Ovary (tissue), 9 donors: Measurements from ENCODE around the gene MRAS. TPM values are rescaled to one million over a fixed set of nuclear protein-coding genes. Genes with fewer than 3 reads are reported as not detected.

Source experiments
- DNase-seq, 5 donors: peaks; one replicate each; pipeline ENCODE4 v3.0.0-alpha.2; 2019 to 2020
- H3K27ac ChIP-seq, 2 donors: fragments of 200-600 bp; one replicate each; pipeline versions ENCODE4 v1.5.1 to v1.8.0; 2019 to 2022
- H3K27me3 ChIP-seq: fragments of 200-600 bp; one replicate; pipeline ENCODE4 v1.8.0; 2022
- H3K36me3 ChIP-seq: fragments of 200-600 bp; sonication (generic); one replicate; pipeline ENCODE4 v1.5.1; 2019
- H3K4me1 ChIP-seq: one replicate; pipeline ENCODE4 v1.8.1; 2013; ENCODE audit warnings: mild to moderate bottlenecking, moderate library complexity; ENCODE audit not compliant: insufficient read depth
- H3K4me3 ChIP-seq: fragments of 200-600 bp; sonication (generic); one replicate; pipeline ENCODE4 v1.5.1; 2017
- H3K9me3 ChIP-seq, 2 donors: fragments of 200-600 bp in 1 of 2; sonication (generic) in 1 of 2; one replicate each; pipeline versions ENCODE4 v1.5.1 to v1.8.1; 2013 to 2019; ENCODE audit warnings: mild to moderate bottlenecking in 1 of 2, moderate library complexity in 1 of 2
- EP300 ChIP-seq: sonication (generic); formaldehyde crosslinking; IDR thresholded peaks from one replicate; pipeline ENCODE4 v1.6.1; 2017; ENCODE audit warnings: antibody characterized with exemption
- POLR2A ChIP-seq: fragments of 450-650 bp; IDR thresholded peaks from one replicate; pipeline ENCODE4 v1.6.1; 2017; ENCODE audit warnings: antibody characterized with exemption, mild to moderate bottlenecking, moderate library complexity
- WGBS, 3 donors: extraction: QIAGEN DNeasy Blood & Tissue Kit in 1 of 3; methylation state at CpG; one replicate each; pipeline versions ENCODE4 v1.1.5 to v1.1.7; 2013 to 2017; 5-methylcytosine and 5-hydroxymethylcytosine counted together
- intact Hi-C, 4 donors: fragments of 100-400 bp; cut with DNase I; formaldehyde crosslinking; loops; one replicate each; pipeline versions ENCODE4 v1.11.0 to v1.15.1; 2022 to 2023
- polyA plus RNA-seq, 2 donors: library from polyadenylated mRNA; stranded (reverse); fragments of 200-250 nt in 1 of 2; fragments of 350-450 nt in 1 of 2; fragmentation: Illumina TruSeq in 1 of 2; extraction: RNeasy Lipid Tissue Mini Kit (QIAGEN cat#74804) in 1 of 2; gene quantifications; one replicate each; pipeline ENCODE4 v1.2.3, GENCODE V29; 2013 to 2014
- total RNA-seq, 7 donors: library from RNA; depleted of rRNA in 2 of 7; stranded (reverse); fragments of >200 nt in 2 of 7; fragmentation: NEBNext Ultra II Directional in 3 of 7; extraction: Animal tissue kit (Norgen Biotek cat#: 25700) in 3 of 7; gene quantifications; one replicate each; pipeline versions ENCODE4 v1.1.0 to v1.2.4, GENCODE V29; 2016 to 2023
- TF ChIP-seq, protein P1 (sequence below), 3 donors: fragments of 450-650 bp in 2 of 3; fragments of 200-600 bp in 1 of 3; IDR thresholded peaks; one replicate each; pipeline versions ENCODE4 v1.5.1 to v1.8.0; 2016 to 2022; ENCODE audit warnings: antibody characterized with exemption in 3 of 3, mild to moderate bottlenecking in 1 of 3
- donor health status: DM: no; HTN: no; CAD: no; lungs with moderate emphysema.
- donor health status: DM: no; HTN: no; CAD: no.
- donor health status: Bipolar disorder and iron deficiency.
- donor health status: DM: yes; HTN: yes; CAD: no.
- donor health status: DM: no; HTN: no; CAD: no.
- donor health status: DM: yes; HTN: yes; CAD: no.

Gene MRAS
- total and polyA plus RNA-seq, 9 donors: 35.9 to 148 (median 80.5) TPM

DNA sequence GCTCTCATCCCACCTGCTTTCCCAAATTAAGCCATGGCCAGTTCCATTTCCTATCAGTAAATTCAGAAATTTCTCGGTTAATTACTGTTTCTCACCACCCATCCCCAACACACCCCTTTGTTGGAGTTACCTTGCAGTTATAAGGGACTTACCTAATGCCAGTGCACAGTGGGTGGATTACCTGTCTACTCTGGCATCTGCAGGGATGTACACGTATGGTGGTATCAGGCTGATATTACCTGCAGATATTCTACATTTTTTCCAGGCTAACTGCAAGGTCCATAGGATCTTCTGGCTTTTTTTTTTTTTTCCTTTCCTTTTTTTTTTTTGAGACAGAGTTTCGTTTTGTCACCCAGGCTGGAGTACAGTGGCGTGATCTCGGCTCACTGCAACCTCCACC lies 7.9 kb upstream of the MRAS start:
- DNase-seq: no peak
- Histone ChIP-seq H3K4me1 (peaks cover 3% of the 10 kb centered on the region), H3K27ac (no peak overlapping the region), H3K4me3 (no peak overlapping the region), H3K36me3 (no peaks in the 10 kb centered on the region), H3K27me3 (no peaks in the 10 kb centered on the region), H3K9me3 (no peaks in the 10 kb centered on the region)
- WGBS, 3 donors: 95 to 96% (median 96%) methylated on average over 5 of the region's 5 CpGs
- TF ChIP-seq EP300 (no peak), POLR2A (no peak)
- TF ChIP-seq, protein P1, sequence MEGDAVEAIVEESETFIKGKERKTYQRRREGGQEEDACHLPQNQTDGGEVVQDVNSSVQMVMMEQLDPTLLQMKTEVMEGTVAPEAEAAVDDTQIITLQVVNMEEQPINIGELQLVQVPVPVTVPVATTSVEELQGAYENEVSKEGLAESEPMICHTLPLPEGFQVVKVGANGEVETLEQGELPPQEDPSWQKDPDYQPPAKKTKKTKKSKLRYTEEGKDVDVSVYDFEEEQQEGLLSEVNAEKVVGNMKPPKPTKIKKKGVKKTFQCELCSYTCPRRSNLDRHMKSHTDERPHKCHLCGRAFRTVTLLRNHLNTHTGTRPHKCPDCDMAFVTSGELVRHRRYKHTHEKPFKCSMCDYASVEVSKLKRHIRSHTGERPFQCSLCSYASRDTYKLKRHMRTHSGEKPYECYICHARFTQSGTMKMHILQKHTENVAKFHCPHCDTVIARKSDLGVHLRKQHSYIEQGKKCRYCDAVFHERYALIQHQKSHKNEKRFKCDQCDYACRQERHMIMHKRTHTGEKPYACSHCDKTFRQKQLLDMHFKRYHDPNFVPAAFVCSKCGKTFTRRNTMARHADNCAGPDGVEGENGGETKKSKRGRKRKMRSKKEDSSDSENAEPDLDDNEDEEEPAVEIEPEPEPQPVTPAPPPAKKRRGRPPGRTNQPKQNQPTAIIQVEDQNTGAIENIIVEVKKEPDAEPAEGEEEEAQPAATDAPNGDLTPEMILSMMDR (IDR thresholded peaks at IDR 0.05): no peak
- intact Hi-C loops: no loop called here

DNA sequence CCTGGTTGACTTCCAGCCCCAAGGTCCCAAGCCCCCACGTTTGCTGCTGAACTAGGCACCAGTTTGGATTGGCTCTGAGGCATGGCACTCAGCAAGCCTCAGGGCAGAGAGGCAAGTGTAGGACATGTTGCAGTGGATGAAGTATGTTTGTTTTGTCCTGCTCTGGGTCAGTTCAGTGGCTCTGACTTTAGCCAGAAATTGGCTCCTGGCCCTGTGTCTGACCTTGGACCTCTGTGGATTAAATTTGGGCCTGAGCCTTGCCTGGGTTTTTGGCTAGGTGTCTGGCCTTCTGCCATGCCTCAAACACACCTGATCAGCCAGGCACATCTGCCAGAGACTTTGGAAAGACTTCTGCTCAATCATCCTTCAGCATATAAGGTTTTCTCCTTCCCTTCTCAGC lies 3.6 kb upstream of the MRAS start:
- Histone ChIP-seq H3K4me3 (no peak overlapping the region), H3K36me3 (no peaks in the 10 kb centered on the region), H3K9me3 (no peaks in the 10 kb centered on the region), H3K27ac (no peak overlapping the region), H3K27me3 (no peaks in the 10 kb centered on the region), H3K4me1 (peaks cover 2% of the 10 kb centered on the region)
- no peak for DNase-seq
- WGBS, 3 donors: 18 to 50% (median 42%) methylated on average over 1 of the region's 1 CpG
- intact Hi-C loops: no loop called here
- TF ChIP-seq, protein P1 (IDR thresholded peaks at IDR 0.05): no peak
- TF ChIP-seq POLR2A: no peak
- no peak for TF ChIP-seq EP300

DNA sequence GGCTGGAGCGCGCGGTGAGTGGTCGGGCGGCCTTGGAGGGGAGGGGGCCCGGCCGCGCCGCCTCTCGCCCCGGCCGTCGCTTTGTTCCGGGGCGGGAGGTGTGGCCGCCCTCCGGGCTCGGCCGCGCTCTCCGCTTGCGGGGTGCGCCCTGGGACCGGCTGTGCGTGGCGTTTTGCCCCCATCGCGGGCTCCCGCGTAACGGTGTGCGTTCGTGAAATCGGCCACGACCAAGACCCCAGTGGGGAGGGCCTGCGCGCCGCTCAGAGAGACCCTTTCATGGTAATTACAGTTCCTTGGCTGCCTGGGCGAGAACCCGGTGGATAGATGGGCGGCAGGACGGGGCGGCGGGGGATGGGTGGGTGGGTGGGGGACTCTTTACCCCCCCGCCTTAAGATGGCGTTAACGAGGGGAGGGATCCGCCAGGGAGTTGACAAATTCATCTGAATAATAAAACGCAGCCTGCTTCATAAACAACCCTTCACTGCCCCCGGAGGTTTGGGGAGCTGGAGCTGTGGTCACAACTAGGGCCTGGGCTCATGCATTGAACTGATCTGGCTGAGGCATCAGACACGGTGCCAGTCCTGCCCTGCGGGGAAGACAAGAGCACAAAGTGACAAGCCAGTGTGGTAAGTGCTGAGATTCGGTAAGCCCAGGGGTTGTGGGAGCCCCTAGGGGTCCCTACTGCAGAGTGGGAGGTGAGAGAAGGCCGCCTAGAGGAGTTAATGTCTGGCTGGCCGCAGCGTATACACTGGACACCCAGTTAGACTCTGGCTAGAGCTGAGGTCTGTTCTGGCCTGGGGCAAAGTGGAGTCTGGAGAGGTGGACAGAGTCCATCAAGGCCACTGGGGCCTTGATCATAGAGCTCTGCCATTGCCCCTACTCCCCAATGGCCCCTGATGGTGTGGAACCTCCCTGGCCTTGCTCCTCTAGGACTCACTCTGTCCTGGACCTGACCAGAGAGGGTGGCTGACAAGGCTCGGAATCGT lies 668 bp downstream of the MRAS start:
- Histone ChIP-seq H3K36me3 (no peaks in the 10 kb centered on the region), H3K27ac (peak overlapping the region; percentile 98), H3K9me3 (no peaks in the 10 kb centered on the region), H3K27me3 (no peaks in the 10 kb centered on the region), H3K4me1 (peaks cover 7% of the 10 kb centered on the region), H3K4me3 (peak overlapping the region; percentile 83)
- peak; percentile 42 to 67 (median 58) for DNase-seq
- intact Hi-C loops: no loop called here
- no peak for TF ChIP-seq EP300
- no peak for TF ChIP-seq POLR2A
- TF ChIP-seq, protein P1 (IDR thresholded peaks at IDR 0.05): no peak
- 2 to 5% (median 2%) methylated on average over 32 to 58 of the region's 58 CpGs for WGBS, 3 donors

DNA sequence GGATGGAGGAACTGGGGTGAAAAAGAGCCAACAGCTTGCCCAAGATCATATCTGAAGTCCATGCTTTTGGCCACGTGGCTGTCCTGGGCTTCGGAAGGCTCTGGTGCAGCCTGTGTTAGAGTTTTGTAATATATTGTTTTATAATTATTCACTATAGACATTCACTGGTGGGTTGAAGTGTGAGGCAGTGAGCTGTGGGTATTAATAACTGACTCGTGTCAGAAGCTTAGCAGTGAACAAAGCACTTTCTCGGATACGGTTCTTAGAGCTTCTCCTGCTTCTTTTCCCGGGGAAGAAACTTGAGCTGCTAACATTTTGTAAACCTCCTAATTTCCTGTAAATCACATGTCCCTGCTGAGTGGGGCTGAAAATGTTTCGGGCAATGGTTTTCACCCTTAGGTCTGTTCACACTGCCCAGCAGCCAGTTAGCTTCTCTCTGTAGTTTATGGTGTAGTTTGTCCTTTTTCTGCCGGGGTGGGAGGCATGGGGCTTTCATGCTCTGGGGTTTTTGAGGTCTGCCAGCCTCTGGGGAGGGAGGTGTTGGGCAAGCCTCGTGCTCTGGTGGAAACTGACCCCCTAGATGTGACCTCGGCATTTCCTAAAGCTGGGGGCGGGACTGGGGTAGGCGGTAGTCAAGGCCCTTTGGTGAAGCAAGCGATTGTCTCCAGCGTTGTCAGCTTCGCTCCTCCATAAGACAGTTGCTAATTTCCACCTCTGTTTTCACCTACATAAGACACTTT lies 1.7 kb downstream of the MRAS start:
- Histone ChIP-seq H3K9me3 (no peaks in the 10 kb centered on the region), H3K4me3 (peak overlapping the region; percentile 83), H3K36me3 (no peaks in the 10 kb centered on the region), H3K27me3 (no peaks in the 10 kb centered on the region), H3K27ac (peak overlapping the region; percentile 98), H3K4me1 (peaks cover 7% of the 10 kb centered on the region)
- TF ChIP-seq, protein P1 (IDR thresholded peaks at IDR 0.05): no peak
- TF ChIP-seq POLR2A (no peak), EP300 (no peak)
- intact Hi-C loops: no loop called here
- 15 to 27% (median 18%) methylated on average over 15 of the region's 15 CpGs for WGBS, 3 donors
- peak; percentile 56 to 65 (median 60) for DNase-seq
